Lung (tissue), 12 donors: Measurements from ENCODE around the gene MCU. TPM values are rescaled to one million over a fixed set of nuclear protein-coding genes. Genes with fewer than 3 reads are reported as not detected.
"Not testable (repeated sequence)": the region's sequence is repeated elsewhere in the genome, so short reads cannot be mapped to it uniquely, and the experiment has no call there.

Experiments
- ATAC-seq: fragments of 200-7000 bp; cut with Tn5 transposase; one replicate; pipeline ENCODE4 v1.9.1; 2020; ENCODE audit warnings: moderate number of reproducible peaks; ENCODE audit not compliant: insufficient read depth, low FRiP score
- DNase-seq, 3 donors: peaks; one replicate each; pipeline ENCODE4 v3.0.0-alpha.2; 2013 to 2017
- H3K27ac ChIP-seq, 2 donors: one replicate each; pipeline ENCODE4 v1.5.1; 2013; ENCODE audit warnings: mild to moderate bottlenecking in 2 of 2, moderate library complexity in 2 of 2, control low read depth in 1 of 2, inconsistent platforms in 1 of 2, low read depth in 1 of 2, low read length in 1 of 2
- H3K27me3 ChIP-seq, 3 donors: one replicate each; pipeline ENCODE4 v1.5.1; 2013; ENCODE audit warnings: low read length in 2 of 3; ENCODE audit not compliant: control insufficient read depth in 3 of 3, insufficient read depth in 3 of 3
- H3K36me3 ChIP-seq, 4 donors: one replicate each; pipeline ENCODE4 v1.5.1; 2013; ENCODE audit warnings: low read length in 4 of 4, mild to moderate bottlenecking in 1 of 4, moderate library complexity in 1 of 4; ENCODE audit not compliant: control insufficient read depth in 4 of 4, insufficient read depth in 4 of 4
- H3K4me1 ChIP-seq, 5 donors: one replicate each; pipeline ENCODE4 v1.5.1; 2013; ENCODE audit warnings: low read length in 5 of 5, mild to moderate bottlenecking in 2 of 5, moderate library complexity in 1 of 5; ENCODE audit not compliant: control insufficient read depth in 5 of 5, insufficient read depth in 5 of 5
- H3K4me3 ChIP-seq: one replicate; pipeline ENCODE4 v1.5.1; 2013; ENCODE audit warnings: mild to moderate bottlenecking, control low read depth, moderate library complexity
- H3K9ac ChIP-seq, 2 donors: one replicate each; pipeline ENCODE4 v1.5.1; 2013; ENCODE audit warnings: low read length in 2 of 2, control low read depth in 1 of 2; ENCODE audit not compliant: insufficient read depth in 1 of 2
- H3K9me3 ChIP-seq, 4 donors: one replicate each; pipeline ENCODE4 v1.5.1; 2013; ENCODE audit warnings: low read length in 3 of 4, mild to moderate bottlenecking in 1 of 4, moderate library complexity in 1 of 4; ENCODE audit not compliant: control insufficient read depth in 4 of 4, insufficient read depth in 3 of 4
- CTCF ChIP-seq: IDR thresholded peaks from 2 replicates; pipeline ENCODE4 v1.5.1; 2012; ENCODE audit warnings: mild to moderate bottlenecking; ENCODE audit errors: control extremely low read depth, extremely low read depth
- WGBS, 2 donors: extraction: QIAGEN DNeasy Blood & Tissue Kit; methylation state at CpG; one replicate each; pipeline ENCODE4 v1.1.7; 2013; 5-methylcytosine and 5-hydroxymethylcytosine counted together
- polyA plus RNA-seq, 2 donors: library from polyadenylated mRNA; stranded (reverse); fragments of 200-250 nt; gene quantifications; one replicate each; pipeline ENCODE4 v1.2.1, GENCODE V29; 2013
- total RNA-seq, 2 donors: library from RNA; depleted of rRNA in 1 of 2; stranded (reverse); fragments of >200 nt in 1 of 2; gene quantifications; one replicate each; pipeline ENCODE4 v1.2.1, GENCODE V29; 2014 to 2021
- donor health status: control.
- donor health status: control.
- donor health status: Bipolar disorder and iron deficiency.
- donor health status: healthy.
- donor health status: DM: yes; HTN: yes; CAD: no.

MCU gene
- total and polyA plus RNA-seq, 4 donors, result 23.1 to 70.7 (median 29.0) TPM

- Histone ChIP-seq H3K4me1 (peaks cover 0 to 18% (median 11%) of the 10 kb centered on the region in 5 donors), H3K9me3 (no peaks in the 10 kb centered on the region), H3K27me3 (no peaks in the 10 kb centered on the region), H3K4me3 (no peak overlapping the region), H3K36me3 (no peaks in the 10 kb centered on the region), H3K9ac (no peak overlapping the region), H3K27ac (no peak overlapping the region)
- TF ChIP-seq CTCF, result no peak
- DNase-seq (no peak), ATAC-seq (no peak)
These were observed 5.8 kb downstream of the MCU start for GRCh38 chr10:72697716-72698115.

GRCh38 chr10:72702465-72702864 is 10.5 kb downstream of the MCU start:
- not testable (repeated sequence) for H3K27me3 ChIP-seq, H3K36me3 ChIP-seq, ATAC-seq, H3K27ac ChIP-seq, H3K4me1 ChIP-seq, H3K4me3 ChIP-seq, DNase-seq, H3K9ac ChIP-seq, H3K9me3 ChIP-seq
- WGBS, 2 donors, result 70 to 72% methylated on average over 5 of the region's 5 CpGs

- H3K27ac ChIP-seq, result no peak overlapping the region
These were observed 11.1 kb downstream of the MCU start for GRCh38 chr10:72702868-72703581.

GRCh38 chr10:72704117-72704516 is 12.2 kb downstream of the MCU start:
- no peak for ATAC-seq
- Histone ChIP-seq H3K36me3 (no peaks in the 10 kb centered on the region), H3K9ac (no peak overlapping the region), H3K4me1 (peaks cover 3 to 12% (median 8%) of the 10 kb centered on the region in 5 donors), H3K9me3 (no peaks in the 10 kb centered on the region), H3K4me3 (no peak overlapping the region), H3K27me3 (no peaks in the 10 kb centered on the region), H3K27ac (no peak overlapping the region)
- DNase-seq, result no peak
- 92 to 93% methylated on average over 4 of the region's 4 CpGs for WGBS, 2 donors
- TF ChIP-seq CTCF, result no peak

More at GRCh38 chr10:72702868-72703581, 11.1 kb downstream of the MCU start:
- DNase-seq, result no peak
- TF ChIP-seq CTCF, result no peak
- H3K27me3 ChIP-seq, result no peaks in the 10 kb centered on the region
- H3K9ac ChIP-seq, result no peak overlapping the region
- no peak overlapping the region for H3K4me3 ChIP-seq
- H3K36me3 ChIP-seq, result no peaks in the 10 kb centered on the region
- ATAC-seq, result no peak
- H3K9me3 ChIP-seq, result no peaks in the 10 kb centered on the region
- WGBS, 2 donors, result 85 to 87% methylated on average over 3 of the region's 3 CpGs
- H3K4me1 ChIP-seq, result peaks cover 0 to 4% (median 2%) of the 10 kb centered on the region in 5 donors
